Lung microvascular endothelial cell (primary cell): Measurements from ENCODE around the gene CLDN9. TPM values are rescaled to one million over a fixed set of nuclear protein-coding genes. Genes with fewer than 3 reads are reported as not detected.
"Not testable (repeated sequence)": the region's sequence is repeated elsewhere in the genome, so short reads cannot be mapped to it uniquely, and the experiment has no call there.

ENCODE experiments used
- DNase-seq, 2 donors: peaks; one replicate each; pipeline versions ENCODE4 v3.0.0 to v3.0.0-alpha.2; 2010; ENCODE audit warnings: low read depth in 2 of 2
- total RNA-seq: library from RNA; depleted of rRNA; stranded (reverse); fragments of >200 nt; gene quantifications from 2 replicates; pipeline ENCODE4 v1.2.1, GENCODE V29; 2014

The CLDN9 gene
- total RNA-seq, 1 donor from 2014 or later, result not detected

DNA sequence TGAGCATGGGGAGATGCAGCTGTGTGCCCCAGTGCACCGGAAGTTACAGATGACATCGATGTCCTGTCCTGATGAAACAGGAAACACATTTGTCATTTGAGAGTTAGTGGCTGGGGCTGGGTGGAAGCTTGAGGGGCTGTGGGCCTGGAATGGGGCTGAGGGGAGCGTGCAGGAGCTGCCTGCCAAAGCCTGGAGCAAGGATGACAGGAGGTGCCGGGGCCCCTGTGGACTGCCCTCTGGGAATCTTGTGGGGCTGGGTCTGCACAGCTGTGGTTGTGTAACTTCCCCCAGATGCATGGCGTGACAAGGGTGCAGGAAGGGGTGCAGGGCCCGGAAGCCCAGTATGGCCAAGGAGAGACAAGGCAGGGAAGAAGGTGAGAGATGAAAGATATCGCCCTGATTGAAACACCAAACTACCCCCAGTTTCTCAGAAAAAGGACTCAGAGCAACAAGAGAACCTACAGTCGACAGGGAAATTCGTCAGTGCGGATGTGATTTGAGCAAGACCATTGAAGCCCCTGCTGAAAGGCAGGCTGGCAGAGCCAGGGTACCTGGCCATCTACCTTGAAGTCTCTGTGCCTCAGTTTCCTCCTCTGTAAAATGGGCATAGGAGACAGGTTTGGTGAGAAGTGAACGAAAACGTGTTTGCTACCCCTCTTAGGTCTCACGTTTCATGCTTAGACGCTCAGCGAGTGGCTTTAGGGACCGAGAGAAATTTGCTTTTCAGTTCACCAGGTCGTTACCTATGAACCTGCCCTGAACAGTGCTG is 42.4 kb downstream of the CLDN9 start:
- no peak for DNase-seq

- DNase-seq, result not testable (repeated sequence)
Observed at GRCh38 chr16:3055734-3056115, 43.0 kb downstream of the CLDN9 start.

- DNase-seq, result no peak
Observed at GRCh38 chr16:3056336-3057180, 43.8 kb downstream of the CLDN9 start.

GRCh38 chr16:3057181-3058138 is 44.7 kb downstream of the CLDN9 start:
- DNase-seq, result no peak

- DNase-seq, result peak in 1 of 2 donors; percentile 43
Observed at GRCh38 chr16:3058139-3059030, 45.7 kb downstream of the CLDN9 start.

DNA sequence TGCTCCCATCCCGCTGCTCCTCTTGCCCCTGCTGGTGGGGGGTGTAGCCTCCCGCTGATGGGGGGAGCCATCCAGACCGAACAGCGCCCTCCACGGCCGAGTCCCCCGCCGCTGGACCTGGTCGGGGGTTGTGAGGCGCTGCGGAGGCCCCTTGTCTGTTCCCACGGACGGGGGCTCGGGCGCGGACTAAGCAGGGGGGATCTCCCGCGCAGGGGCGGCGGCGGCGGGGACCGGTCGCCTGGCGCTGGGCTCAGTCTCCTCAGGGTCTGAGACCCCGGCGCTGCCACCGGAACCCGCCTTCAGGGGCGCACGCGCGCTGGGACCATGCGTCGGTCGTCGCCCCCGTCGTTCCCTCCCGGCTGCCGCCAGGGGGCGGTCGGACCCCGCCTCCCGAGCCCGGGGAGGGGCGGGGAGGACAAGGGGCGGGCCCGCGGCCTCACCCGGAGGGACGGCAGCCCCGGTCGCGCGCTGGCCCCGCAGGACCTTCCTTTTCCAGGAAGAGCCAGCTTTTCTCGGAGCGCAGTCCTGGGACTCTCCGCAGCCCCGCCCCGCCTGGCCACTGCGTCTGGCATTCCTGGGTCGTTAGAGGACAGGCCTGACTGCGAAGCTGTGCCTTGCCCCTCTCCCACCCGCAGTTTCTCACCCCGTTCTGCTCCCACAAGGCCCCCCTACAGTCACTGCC is 46.5 kb downstream of the CLDN9 start:
- DNase-seq, result peak; percentile 84 to 88

DNA sequence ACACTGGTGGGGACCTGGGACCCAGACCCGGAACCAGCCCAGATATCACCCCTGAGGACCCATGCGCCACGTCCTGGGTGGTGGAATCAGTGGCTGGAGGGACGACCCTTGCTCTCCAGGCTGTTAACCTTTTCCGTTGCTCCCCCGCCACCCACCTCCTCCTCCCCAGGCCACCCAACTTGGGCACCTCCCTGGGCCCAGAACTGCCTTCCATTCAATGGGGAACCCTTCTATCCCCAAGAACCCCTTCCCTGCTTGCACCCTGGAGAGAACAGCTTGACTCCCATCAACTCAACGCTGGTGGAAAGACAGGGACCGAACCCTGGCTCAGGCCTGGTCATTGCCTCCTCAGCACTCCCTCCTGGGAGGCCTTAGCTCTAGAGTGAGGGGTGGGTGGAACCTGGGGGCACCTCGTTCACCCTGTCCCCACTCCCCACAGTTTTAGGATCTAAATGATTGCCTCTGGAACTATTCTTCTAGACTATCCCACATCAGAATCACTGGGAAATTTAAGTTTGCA is 47.1 kb downstream of the CLDN9 start:
- no peak for DNase-seq

GRCh38 chr16:3060339-3061127 is 47.8 kb downstream of the CLDN9 start:
- DNase-seq, result no peak

- no peak for DNase-seq
Observed at GRCh38 chr16:3062553-3062952, 49.8 kb downstream of the CLDN9 start.

DNA sequence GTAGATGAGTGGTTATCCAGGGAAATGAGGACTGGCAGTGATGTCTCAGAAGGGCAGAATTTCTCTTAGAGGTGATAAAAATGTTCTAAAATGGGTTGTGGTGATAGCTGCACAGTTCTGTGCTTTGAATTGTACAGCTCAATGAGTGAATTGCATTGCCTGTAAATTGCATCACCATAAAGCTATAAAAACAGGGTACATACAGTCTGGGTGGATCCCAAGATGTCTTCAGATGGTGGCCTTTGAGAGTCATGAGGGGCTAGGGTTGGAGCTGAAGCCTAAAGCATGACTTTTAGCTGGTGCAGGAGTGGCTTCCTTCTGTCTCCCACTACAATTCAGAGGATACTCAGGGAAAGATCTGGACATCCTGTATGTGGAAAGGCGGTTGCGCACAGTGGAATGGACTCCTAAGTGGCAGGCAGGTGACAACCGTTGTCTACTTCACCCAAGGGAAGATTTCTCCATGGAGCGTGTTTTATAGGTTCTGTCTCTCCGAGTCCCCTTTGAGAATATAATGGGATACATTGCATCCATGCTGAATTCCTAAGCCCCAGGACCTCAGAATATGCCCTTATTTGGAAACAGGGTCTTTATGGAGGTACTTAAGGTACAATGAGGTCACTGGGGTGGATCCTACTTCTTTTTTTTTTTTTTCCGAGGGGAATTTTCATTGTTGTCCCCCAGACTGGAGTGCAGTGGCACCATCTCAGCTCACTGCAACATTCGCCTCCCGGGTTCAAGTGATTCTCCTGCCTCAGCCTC is 51.1 kb downstream of the CLDN9 start:
- DNase-seq, result no peak

Other genes starting within 250 kb of the CLDN9 start
- gene ELOB, start 235.6 kb upstream of the CLDN9 start, total RNA-seq, result 289 and 344 TPM in 2 replicates
- gene PRSS33, start 225.4 kb upstream of the CLDN9 start, total RNA-seq, result not detected in 2 replicates
- not detected in 2 replicates for gene PRSS41, start 214.5 kb upstream of the CLDN9 start, total RNA-seq
- gene PRSS21, start 195.7 kb upstream of the CLDN9 start, total RNA-seq, result 0.40 and 2.2 TPM in 2 replicates
- gene ZG16B, start 182.6 kb upstream of the CLDN9 start, total RNA-seq, result 0.65 TPM in 1 of 2 replicates, not detected in the other
- not detected in 2 replicates for gene PRSS22, start 154.8 kb upstream of the CLDN9 start, total RNA-seq
- 28.3 and 32.1 TPM in 2 replicates for gene FLYWCH2, start 129.7 kb upstream of the CLDN9 start, total RNA-seq
- 17.7 and 17.9 TPM in 2 replicates for gene FLYWCH1, start 101.0 kb upstream of the CLDN9 start, total RNA-seq
- gene KREMEN2, start 48.6 kb upstream of the CLDN9 start, total RNA-seq, result not detected in 2 replicates
- 2.6 and 4.1 TPM in 2 replicates for gene PAQR4, start 43.6 kb upstream of the CLDN9 start, total RNA-seq
- gene PKMYT1, start 32.5 kb upstream of the CLDN9 start, total RNA-seq, result 0.99 and 2.0 TPM in 2 replicates
- gene CLDN6, start 5.3 kb downstream of the CLDN9 start, total RNA-seq, result not detected in 2 replicates
- 44.2 and 54.8 TPM in 2 replicates for gene TNFRSF12A, start 7.4 kb downstream of the CLDN9 start, total RNA-seq
- gene HCFC1R1, start 11.0 kb downstream of the CLDN9 start, total RNA-seq, result 4.6 and 6.1 TPM in 2 replicates
- 17.2 and 18.3 TPM in 2 replicates for gene THOC6, start 11.1 kb downstream of the CLDN9 start, total RNA-seq
- not detected in 2 replicates for gene BICDL2, start 24.0 kb downstream of the CLDN9 start, total RNA-seq
- gene MMP25, start 33.6 kb downstream of the CLDN9 start, total RNA-seq, result under 0.01 TPM in 2 replicates
- gene IL32, start 52.7 kb downstream of the CLDN9 start, total RNA-seq, result 26.2 and 36.6 TPM in 2 replicates
- under 0.01 TPM in 1 of 2 replicates, not detected in the other for gene ZSCAN10, start 86.4 kb downstream of the CLDN9 start, total RNA-seq
- gene ZNF205, start 99.7 kb downstream of the CLDN9 start, total RNA-seq, result 12.3 and 12.6 TPM in 2 replicates
- gene ZNF213, start 122.1 kb downstream of the CLDN9 start, total RNA-seq, result 2.8 and 3.2 TPM in 2 replicates
- gene OR1F1, start 175.3 kb downstream of the CLDN9 start, total RNA-seq, result not detected in 2 replicates
- gene ZNF200, start 222.2 kb downstream of the CLDN9 start, total RNA-seq, result 7.0 and 10.1 TPM in 2 replicates
- not detected in 2 replicates for gene MEFV, start 243.7 kb downstream of the CLDN9 start, total RNA-seq